K562 (cell line): ENCODE measurements around the gene TTC33. TPM values are rescaled to one million over a fixed set of nuclear protein-coding genes. Genes with fewer than 3 reads are reported as not detected.

Source experiments
- EGR1 ChIP-seq: fragments of 450-650 bp; conservative IDR thresholded peaks from 2 replicates; pipeline ENCODE4 v1.6.1; 2017; ENCODE audit warnings: mild to moderate bottlenecking
- ELK3 ChIP-seq: fragments of 450-650 bp; formaldehyde crosslinking; IDR thresholded peaks from 2 replicates; pipeline ENCODE4 v1.4.0; 2020; ENCODE audit warnings: mild to moderate bottlenecking
- EP300 ChIP-seq: IDR thresholded peaks from 2 replicates; pipeline ENCODE4 v1.6.1; 2012; ENCODE audit warnings: low read length, improper control_type of control experiment
- ETV1 ChIP-seq: fragments of 450-650 bp; conservative IDR thresholded peaks from 2 replicates; pipeline ENCODE4 v1.6.1; 2016; ENCODE audit warnings: missing genetic modification characterization, control low read depth, low read depth, missing compliant biosample characterization
- FOS ChIP-seq: IDR thresholded peaks from 3 replicates; pipeline ENCODE4 v1.6.1; 2011; ENCODE audit not compliant: insufficient read length; ENCODE audit errors: extremely low read depth
- HMG20A ChIP-seq: fragments of 450-650 bp; formaldehyde crosslinking; conservative IDR thresholded peaks from 2 replicates; pipeline ENCODE4 v1.4.0; 2020; ENCODE audit warnings: mild to moderate bottlenecking, mixed read lengths
- ILF3 ChIP-seq: fragments of 450-650 bp; IDR thresholded peaks from 2 replicates; pipeline ENCODE4 v1.6.1; 2018; ENCODE audit warnings: antibody characterized with exemption, mild to moderate bottlenecking, moderate library complexity, borderline replicate concordance
- KLF6 ChIP-seq: fragments of 250-450 bp; sonication (Bioruptor Pico); IDR thresholded peaks from 2 replicates; pipeline ENCODE4 v1.4.0; 2020; ENCODE audit warnings: mild to moderate bottlenecking, moderate library complexity, borderline replicate concordance
- MED1 ChIP-seq: sonication (generic); formaldehyde crosslinking; IDR thresholded peaks from 2 replicates; pipeline ENCODE4 v1.8.1; 2023; ENCODE audit warnings: missing genetic modification reagents, borderline replicate concordance
- MEF2A ChIP-seq: IDR thresholded peaks from 2 replicates; pipeline ENCODE4 v1.6.1; 2011; ENCODE audit warnings: low read depth, mild to moderate bottlenecking, low read length, moderate library complexity; ENCODE audit not compliant: control insufficient read depth
- NFATC3 ChIP-seq: fragments of 450-650 bp; IDR thresholded peaks from 2 replicates; pipeline ENCODE4 v1.6.1; 2017; ENCODE audit warnings: mild to moderate bottlenecking
- NFRKB ChIP-seq: fragments of 450-650 bp; IDR thresholded peaks from 2 replicates; pipeline ENCODE4 v1.6.1; 2016; ENCODE audit warnings: low read depth
- POLR2AphosphoS5 ChIP-seq: IDR thresholded peaks from 2 replicates; pipeline ENCODE4 v1.6.1; 2011; ENCODE audit warnings: mild to moderate bottlenecking, low read depth, low read length, moderate library complexity; ENCODE audit not compliant: control insufficient read depth, insufficient read depth
- SREBF1 ChIP-seq: fragments of 150-350 bp; IDR thresholded peaks from 2 replicates; pipeline ENCODE4 v1.6.1; 2014; ENCODE audit warnings: antibody characterized with exemption, low read depth, low read length, borderline replicate concordance
- TEAD2 ChIP-seq: fragments of 450-650 bp; IDR thresholded peaks from 2 replicates; pipeline ENCODE4 v1.6.1; 2016; ENCODE audit warnings: missing genetic modification characterization, control low read depth, missing compliant biosample characterization
- TGIF2 ChIP-seq: sonication (generic); formaldehyde crosslinking; IDR thresholded peaks from 2 replicates; pipeline ENCODE4 v1.8.1; 2022; ENCODE audit warnings: mild to moderate bottlenecking, missing genetic modification reagents, moderate library complexity
- WHSC1 ChIP-seq: IDR thresholded peaks from one replicate; pipeline ENCODE4 v1.6.1; 2012; ENCODE audit warnings: low read length, control low read depth, inconsistent platforms
- ZKSCAN1 ChIP-seq: fragments of 150-350 bp; IDR thresholded peaks from 2 replicates; pipeline ENCODE4 v1.6.1; 2016; ENCODE audit warnings: low read depth, low read length
- ZNF143 ChIP-seq: sonication (generic); formaldehyde crosslinking; IDR thresholded peaks from 2 replicates; pipeline ENCODE4 v1.9.0; 2022; ENCODE audit warnings: mild to moderate bottlenecking, missing genetic modification reagents
- ZNF175 ChIP-seq: fragments of 200-800 bp; sonication (Bioruptor generic); IDR thresholded peaks from 2 replicates; pipeline ENCODE4 v1.6.1; 2016; ENCODE audit warnings: low read depth, mild to moderate bottlenecking, missing genetic modification characterization, missing compliant biosample characterization
- ZNF217 ChIP-seq: sonication (generic); formaldehyde crosslinking; IDR thresholded peaks from 2 replicates; pipeline ENCODE4 v1.8.0; 2022; ENCODE audit warnings: mild to moderate bottlenecking, missing genetic modification reagents
- ZNF263 ChIP-seq: sonication (generic); formaldehyde crosslinking; IDR thresholded peaks from 2 replicates; pipeline ENCODE4 v1.8.0; 2022; ENCODE audit warnings: mild to moderate bottlenecking, missing genetic modification reagents, borderline replicate concordance
- ZNF384 ChIP-seq: IDR thresholded peaks from 2 replicates; pipeline ENCODE4 v1.6.1; 2012; ENCODE audit warnings: low read depth, low read length, improper control_type of control experiment
- ZNF395 ChIP-seq: fragments of 200-800 bp; sonication (Bioruptor generic); IDR thresholded peaks from 2 replicates; pipeline ENCODE4 v1.6.1; 2017; ENCODE audit warnings: missing genetic modification characterization, missing compliant biosample characterization
- ZNF586 ChIP-seq: fragments of 450-650 bp; formaldehyde crosslinking; conservative IDR thresholded peaks from 2 replicates; pipeline ENCODE4 v1.4.0; 2020; ENCODE audit warnings: mild to moderate bottlenecking, moderate library complexity
- ZNF780A ChIP-seq: fragments of 250-450 bp; sonication (Bioruptor Pico); IDR thresholded peaks from 2 replicates; pipeline ENCODE4 v1.5.0; 2021; ENCODE audit warnings: mild to moderate bottlenecking
- polyA plus RNA-seq, 8 experiments: library from polyadenylated mRNA; depleted of rRNA in 4 of 8; stranded (reverse) in 5 of 8; unstranded in 3 of 8; fragments of >200 nt; fragmentation: Nextera tagmentation in 2 of 8; fragmentation: Illumina TruSeq in 1 of 8; extraction: Ambion mirVana in 2 of 8; extraction: Trizol in 1 of 8; gene quantifications; 2 replicates each; pipeline versions ENCODE4 v1.2.1 to v1.2.3, GENCODE V29; 2011 to 2014; ENCODE audit warnings: inconsistent platforms in 1 of 8, missing spikeins in 1 of 8
- total RNA-seq, 7 experiments: library from RNA; depleted of rRNA in 6 of 7; stranded (reverse); fragments of >200 nt in 6 of 7; fragmentation: Illumina TruSeq in 2 of 7; extraction: Trizol in 2 of 7; gene quantifications; 2 replicates each; pipeline versions ENCODE4 v1.2.1 to v1.2.3, GENCODE V29; 2011 to 2021; ENCODE audit warnings: low replicate concordance in 1 of 7
- TF ChIP-seq, protein P1 (sequence below): fragments of 250-450 bp; sonication (Bioruptor Pico); IDR thresholded peaks from 2 replicates; pipeline ENCODE4 v1.4.0; 2020; ENCODE audit warnings: mild to moderate bottlenecking

TTC33 gene
- total and polyA plus RNA-seq, 9 of the 15 experiments (the other 6 are each of a cell fraction or from before 2014, with no cell fraction given) = 11.5 to 24.9 (median 21.1) TPM

GRCh38 chr5:40801771-40802562, 46.2 kb upstream of the TTC33 start (continued):
- TF ChIP-seq ETV1 (tag) (peak; percentile 47; the same call in 1 of the 2 replicates), NFATC3 (peak; percentile 43; the same call in 1 of the 2 replicates), ZKSCAN1 (peak; percentile 36; the same call in 1 of the 2 replicates), SREBF1 (no peak), ZNF217 (no peak), KLF6 (CRISPR knock-in tag) (no peak), POLR2AphosphoS5 (peak; percentile 88), ZNF384 (peak; percentile 90), FOS (no peak), ILF3 (no peak), MEF2A (peak; percentile 18; the same call in 1 of the 2 replicates), ZNF175 (CRISPR knock-in tag) (no peak; the same call in 1 of the 2 replicates), EP300 (peak; percentile 96), ELK3 (CRISPR knock-in tag) (no peak), TEAD2 (tag) (no peak), MED1 (no peak), WHSC1 (no peak), ZNF263 (CRISPR knock-in tag) (no peak), ZNF586 (CRISPR knock-in tag) (no peak), ZNF780A (CRISPR knock-in tag) (no peak), HMG20A (no peak), NFRKB (peak; percentile 37; the same call in 1 of the 2 replicates), ZNF143 (CRISPR knock-in tag) (no peak), TGIF2 (CRISPR knock-in tag) (no peak), ZNF395 (CRISPR knock-in tag) (no peak), EGR1 (no peak)
- TF ChIP-seq, protein P1, sequence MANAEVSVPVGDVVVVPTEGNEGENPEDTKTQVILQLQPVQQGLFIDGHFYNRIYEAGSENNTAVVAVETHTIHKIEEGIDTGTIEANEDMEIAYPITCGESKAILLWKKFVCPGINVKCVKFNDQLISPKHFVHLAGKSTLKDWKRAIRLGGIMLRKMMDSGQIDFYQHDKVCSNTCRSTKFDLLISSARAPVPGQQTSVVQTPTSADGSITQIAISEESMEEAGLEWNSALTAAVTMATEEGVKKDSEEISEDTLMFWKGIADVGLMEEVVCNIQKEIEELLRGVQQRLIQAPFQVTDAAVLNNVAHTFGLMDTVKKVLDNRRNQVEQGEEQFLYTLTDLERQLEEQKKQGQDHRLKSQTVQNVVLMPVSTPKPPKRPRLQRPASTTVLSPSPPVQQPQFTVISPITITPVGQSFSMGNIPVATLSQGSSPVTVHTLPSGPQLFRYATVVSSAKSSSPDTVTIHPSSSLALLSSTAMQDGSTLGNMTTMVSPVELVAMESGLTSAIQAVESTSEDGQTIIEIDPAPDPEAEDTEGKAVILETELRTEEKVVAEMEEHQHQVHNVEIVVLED (CRISPR knock-in tag) = no peak
